ENCODE measurements around the gene CHCHD6.

DNA sequence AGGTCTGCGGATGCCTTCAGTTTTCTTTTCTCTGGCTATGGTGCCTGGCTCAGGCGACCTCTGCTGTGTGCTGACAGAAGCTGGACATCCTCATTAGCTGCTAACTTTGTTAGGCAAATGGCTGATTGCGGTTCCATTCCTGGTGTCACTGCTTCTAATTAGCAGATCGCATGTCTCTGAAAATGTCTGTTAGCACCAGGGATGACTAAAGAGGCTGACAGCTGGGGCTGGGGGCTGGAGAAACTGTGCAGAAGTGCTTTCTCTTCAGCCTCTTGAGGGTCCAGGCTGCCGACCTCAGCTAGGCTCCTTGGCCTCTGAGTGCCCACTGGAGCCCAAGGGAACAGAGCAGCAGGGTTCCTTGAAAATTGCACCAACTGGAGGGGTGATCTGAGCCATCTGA is 39.3 kb downstream of the CHCHD6 start:
- TF ChIP-seq POLR2A (IDR thresholded peaks at IDR 0.05; ENCODE audit: low read length): no peak
- no peak for TF ChIP-seq GATA1 (IDR thresholded peaks at IDR 0.05; ENCODE audit: low read depth, low read length)

All from erythroblast (primary cell).